ENCODE results near the gene MAP1LC3A.

The MAP1LC3A gene

GRCh38 chr20:34600892-34601653 lies 42.6 kb downstream of the MAP1LC3A start:
- no peaks in the 10 kb centered on the region for H3K9me3 ChIP-seq
- H3K36me3 ChIP-seq = no peaks in the 10 kb centered on the region; the same call in 1 of the 2 replicates
- peaks cover 5% of the 10 kb centered on the region; the same call in 1 of the 2 replicates for H3K4me1 ChIP-seq
- H3K27me3 ChIP-seq = no peaks in the 10 kb centered on the region
- no peak for TF ChIP-seq CTCF (IDR thresholded peaks at IDR 0.05; ENCODE audit: low read depth, low read length)
- no peak for DNase-seq
- no peak overlapping the region for H3K4me3 ChIP-seq (ENCODE audit: low read depth, low read length)

GRCh38 chr20:34604980-34605788 lies 46.7 kb downstream of the MAP1LC3A start:
- Histone ChIP-seq H3K36me3 (no peaks in the 10 kb centered on the region), H3K4me1 (peaks cover 5% of the 10 kb centered on the region; the same call in 1 of the 2 replicates), H3K9me3 (no peaks in the 10 kb centered on the region), H3K4me3 (ENCODE audit: low read depth, low read length) (no peak overlapping the region), H3K27me3 (no peaks in the 10 kb centered on the region)
- DNase-seq = peak; percentile 29
- no peak for TF ChIP-seq CTCF (IDR thresholded peaks at IDR 0.05; ENCODE audit: low read depth, low read length)

GRCh38 chr20:34607066-34607465 lies 48.5 kb downstream of the MAP1LC3A start:
- H3K9me3 ChIP-seq = peaks cover 2% of the 10 kb centered on the region; the same call in 1 of the 2 replicates
- H3K4me1 ChIP-seq = peaks cover 5% of the 10 kb centered on the region; the same call in 1 of the 2 replicates
- H3K27me3 ChIP-seq = no peaks in the 10 kb centered on the region
- H3K4me3 ChIP-seq (ENCODE audit: low read depth, low read length) = no peak overlapping the region
- TF ChIP-seq CTCF (IDR thresholded peaks at IDR 0.05; ENCODE audit: low read depth, low read length) = no peak
- no peak for DNase-seq
- no peaks in the 10 kb centered on the region for H3K36me3 ChIP-seq
